ENCODE data around the gene DLEU7.
A peak's percentile ranks its signal among the peaks of the same experiment; 100 is the strongest.

DLEU7 gene

DNA sequence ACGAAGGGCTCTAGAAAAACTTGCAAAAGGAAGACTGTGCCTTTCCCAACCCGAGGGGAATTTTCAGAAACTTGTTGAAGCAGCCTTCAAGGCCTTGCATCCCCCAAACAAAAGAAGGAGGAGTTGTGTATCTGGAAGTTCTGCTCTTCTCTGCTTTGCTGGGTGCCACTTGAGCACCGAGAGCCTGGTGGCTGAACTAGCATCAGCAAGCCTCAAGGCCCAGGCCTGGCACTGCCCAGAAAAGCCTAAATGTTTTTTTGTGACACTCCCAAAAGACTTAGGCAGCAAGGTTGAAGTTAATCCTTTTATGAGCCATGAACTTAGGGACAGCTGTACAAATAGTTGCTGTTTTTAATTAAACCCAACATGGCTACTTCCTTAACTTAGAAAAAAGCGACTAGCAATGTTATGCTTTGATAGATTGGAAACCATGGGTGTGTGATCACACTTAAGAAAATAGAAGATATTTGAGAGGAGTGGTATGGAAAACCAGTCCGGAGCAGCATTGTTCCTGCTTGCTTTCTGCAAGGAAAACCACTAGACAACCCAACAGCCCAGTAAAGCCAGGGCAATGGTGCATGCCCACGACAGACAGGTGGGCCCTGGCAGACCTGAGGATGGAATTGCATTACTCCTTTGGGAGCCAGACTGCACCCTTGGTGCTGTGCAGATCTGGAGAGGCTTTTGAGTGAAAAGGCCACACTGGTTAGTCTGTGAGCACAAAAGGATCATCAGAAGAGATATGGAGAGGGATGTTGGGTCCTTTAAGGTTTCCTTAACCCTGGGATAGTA lies 788 bp upstream of the DLEU7 start:
- DNase-seq (ENCODE audit: low read depth in 2 of 2, low spot score in 1 of 2): no peak

DNA sequence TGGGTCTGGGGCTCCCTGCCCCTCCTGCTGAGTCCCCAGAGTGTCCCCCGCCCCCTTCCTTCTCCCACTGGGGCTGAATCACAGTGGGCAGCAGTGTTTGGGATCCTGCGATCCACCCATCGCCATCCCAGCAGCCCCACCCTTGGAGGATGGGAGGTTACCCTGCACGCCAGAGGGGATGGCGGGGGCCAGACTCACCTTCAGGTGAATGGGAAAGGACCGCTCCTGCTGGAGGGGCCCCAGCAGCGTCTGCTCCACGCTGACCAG lies 569 bp downstream of the DLEU7 start:
- no peak for DNase-seq (ENCODE audit: low read depth in 2 of 2, low spot score in 1 of 2)

DNA sequence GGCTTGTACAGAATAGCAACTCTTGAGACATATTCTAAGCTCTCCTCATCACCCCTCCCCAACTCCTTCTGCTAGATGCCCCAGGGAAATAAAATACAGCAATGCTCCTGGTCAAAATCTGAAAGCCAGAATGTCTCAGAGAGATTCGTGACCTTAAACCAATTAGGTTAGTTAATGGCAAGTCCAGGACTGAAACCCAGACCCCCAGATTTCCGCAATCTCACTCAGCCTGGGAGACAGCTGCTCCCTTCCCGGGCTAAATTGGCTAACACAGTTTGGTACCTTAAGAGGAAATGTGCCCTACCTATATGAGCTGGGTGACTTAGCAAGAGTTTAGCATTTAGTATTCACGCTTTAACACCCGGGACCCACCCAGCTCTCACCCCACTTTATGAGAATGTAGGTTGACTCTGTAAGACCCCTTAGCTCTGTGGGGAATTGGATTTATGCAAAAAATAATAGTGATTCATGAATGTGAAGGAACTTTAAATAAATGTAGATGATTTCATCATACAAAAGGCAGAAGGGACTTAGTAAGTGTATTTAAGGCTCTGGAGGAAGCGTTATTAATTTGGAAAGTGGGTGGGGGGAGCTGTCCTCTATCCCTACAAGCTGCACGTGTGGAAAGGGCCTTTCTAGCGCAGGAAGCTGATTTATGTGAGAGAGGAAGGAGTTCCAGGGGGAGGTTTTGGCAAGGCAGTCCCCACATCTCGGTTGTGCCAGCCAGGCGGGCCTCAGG lies 1.1 kb downstream of the DLEU7 start:
- DNase-seq (ENCODE audit: low read depth in 2 of 2, low spot score in 1 of 2): no peak

DNA sequence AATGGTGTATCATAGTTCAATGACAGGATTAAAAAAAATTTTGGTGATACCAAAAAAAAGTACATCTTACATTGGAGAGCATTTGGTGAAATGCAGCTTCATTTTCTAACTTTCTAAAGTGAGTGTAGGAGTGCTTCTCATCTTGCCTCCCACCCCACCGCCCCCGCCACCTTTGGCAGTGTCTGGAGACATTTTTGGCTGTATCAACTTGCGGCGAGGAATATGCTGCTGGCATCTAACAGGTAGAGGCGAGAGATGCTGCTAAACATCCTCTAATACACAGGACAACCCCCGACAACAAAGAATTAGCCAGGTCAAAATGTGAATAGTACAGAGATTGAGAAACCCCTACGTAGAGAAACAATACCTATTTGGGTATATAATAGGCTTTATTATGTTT lies 1.7 kb downstream of the DLEU7 start:
- no peak for DNase-seq (ENCODE audit: low read depth in 2 of 2, low spot score in 1 of 2)

DNA sequence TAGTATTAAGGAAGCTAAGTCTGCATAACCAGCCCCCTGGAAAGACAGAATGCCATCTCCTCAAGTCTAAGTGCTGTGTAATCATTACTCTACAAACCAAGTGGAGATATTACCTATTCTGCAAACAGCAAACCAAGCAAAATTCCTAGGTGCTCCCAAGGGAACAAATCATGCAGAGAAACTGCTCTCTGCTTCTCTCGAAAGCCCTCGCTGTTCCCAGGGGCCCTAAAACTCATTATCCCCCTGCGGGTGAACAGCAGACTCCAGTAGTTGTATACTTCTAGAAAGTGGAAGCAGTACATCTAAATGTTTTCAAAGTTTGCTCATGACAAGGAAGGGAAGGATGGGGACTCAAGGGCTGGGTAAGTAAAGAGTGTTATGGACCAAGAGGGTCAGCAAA lies 3.2 kb downstream of the DLEU7 start:
- no peak for DNase-seq (ENCODE audit: low read depth in 2 of 2, low spot score in 1 of 2)

DNA sequence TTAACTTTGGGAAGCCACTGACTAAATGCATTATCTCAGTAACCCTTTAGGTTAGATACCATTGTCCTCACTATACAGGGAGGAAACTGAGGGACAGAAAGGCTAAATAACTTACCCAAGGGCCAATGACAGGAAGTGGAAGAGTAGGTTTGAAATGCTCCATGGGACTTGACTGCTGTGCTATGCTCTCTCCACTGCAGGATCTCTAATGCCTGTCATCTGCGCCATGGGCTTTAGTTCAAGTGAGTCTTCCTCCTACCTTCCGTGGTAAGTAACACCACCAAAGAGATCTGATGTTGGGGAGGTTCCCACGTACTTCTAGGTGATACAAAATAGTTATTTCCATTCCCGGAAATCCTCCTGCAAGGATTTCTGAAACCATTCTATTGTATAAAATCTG lies 3.7 kb downstream of the DLEU7 start:
- no peak for DNase-seq (ENCODE audit: low read depth in 2 of 2, low spot score in 1 of 2)

DNA sequence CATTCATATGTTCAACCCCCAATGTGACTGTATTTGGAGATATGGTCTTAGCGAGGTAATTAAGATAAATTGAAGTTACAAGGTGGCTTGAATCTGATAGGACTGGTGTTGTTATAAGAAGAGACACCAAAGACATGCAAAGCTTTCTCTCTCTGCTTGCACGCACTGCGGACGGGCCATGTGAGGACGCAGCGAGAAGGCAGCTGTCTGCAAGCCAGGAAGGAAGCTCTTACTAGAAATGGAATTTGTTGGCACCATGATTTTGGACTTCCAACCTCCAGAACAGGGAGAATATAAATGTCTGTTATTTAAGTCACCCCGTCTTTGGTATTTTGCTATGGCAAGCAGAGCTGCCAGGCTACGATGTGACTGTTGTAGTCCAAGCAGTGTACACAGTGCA lies 4.8 kb downstream of the DLEU7 start:
- no peak for DNase-seq (ENCODE audit: low read depth in 2 of 2, low spot score in 1 of 2)

DNA sequence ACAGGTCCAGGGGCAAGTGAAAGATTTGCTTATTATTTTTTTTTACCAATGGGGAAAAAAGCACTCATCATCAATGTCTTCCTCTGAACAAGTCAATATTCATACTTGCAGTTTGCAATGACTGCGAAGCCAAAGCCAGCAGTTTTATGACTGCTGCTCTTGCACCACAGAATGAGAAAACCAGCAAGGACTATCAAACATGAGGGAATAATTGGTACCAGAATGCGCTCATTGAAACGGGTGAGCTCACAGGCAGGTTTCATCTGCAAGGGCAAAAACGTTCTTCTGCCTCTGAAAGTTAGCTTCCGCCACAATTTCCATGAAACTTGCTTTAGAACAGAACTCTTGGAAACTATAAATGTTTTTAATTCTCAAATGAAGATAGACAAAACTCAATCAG lies 5.5 kb downstream of the DLEU7 start:
- no peak for DNase-seq (ENCODE audit: low read depth in 2 of 2, low spot score in 1 of 2)

DNA sequence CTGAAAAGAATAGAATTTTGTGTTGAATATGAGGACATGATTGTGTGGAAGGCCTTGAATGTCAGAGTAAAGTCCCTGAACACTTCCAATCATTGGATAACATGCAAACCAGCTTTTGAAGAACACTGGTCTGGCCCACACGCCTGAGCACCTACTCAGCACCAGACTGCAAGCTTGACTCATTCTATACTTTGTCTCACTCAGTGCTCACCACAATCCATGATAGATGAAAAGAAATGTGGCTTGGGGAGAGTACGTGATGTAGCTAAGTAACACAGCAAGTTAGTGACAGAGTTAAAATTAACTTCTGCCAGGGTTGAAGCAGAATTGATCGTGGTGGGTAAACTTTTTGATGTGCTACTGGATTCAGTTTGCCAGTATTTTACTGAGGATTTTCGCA lies 12.0 kb downstream of the DLEU7 start:
- no peak for DNase-seq (ENCODE audit: low read depth in 2 of 2, low spot score in 1 of 2)

DNA sequence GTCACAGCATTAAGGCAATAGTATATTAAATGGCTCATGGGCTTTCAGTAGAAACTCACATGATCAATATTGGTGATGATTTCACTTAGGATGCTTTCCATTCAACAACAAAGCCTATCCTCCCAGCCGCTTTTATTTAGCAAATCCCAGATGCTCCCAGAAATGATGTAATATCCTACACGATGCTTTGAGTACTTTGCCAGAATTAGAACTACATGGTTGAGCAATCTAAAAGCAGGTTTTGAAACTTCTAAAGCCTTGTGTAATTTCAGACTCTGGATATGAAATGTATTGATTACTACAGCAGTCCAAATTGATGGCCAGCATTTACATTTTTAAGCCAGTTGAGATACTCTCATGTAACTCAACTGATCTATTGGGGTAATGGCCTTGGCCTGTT lies 13.6 kb downstream of the DLEU7 start:
- DNase-seq (ENCODE audit: low read depth in 2 of 2, low spot score in 1 of 2): no peak

DNA sequence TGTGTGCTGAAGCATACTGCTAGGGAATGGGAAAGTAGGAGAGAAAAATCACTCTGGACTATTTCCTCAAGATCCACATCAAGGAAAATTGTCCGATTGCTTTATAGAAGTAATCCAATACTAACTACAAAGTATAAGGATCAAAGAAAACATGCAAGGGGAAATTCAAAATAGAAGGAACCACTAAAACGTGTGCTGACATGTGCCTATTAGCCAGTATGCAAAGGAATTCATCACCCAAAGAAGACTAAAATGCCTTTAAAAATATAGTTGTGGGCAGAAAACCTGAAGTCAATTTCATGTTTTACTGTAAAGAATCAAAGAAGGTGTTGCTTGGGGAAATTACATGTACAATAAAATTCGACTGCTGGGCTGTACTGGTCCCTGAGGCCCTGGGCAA lies 14.3 kb downstream of the DLEU7 start:
- DNase-seq (ENCODE audit: low read depth in 2 of 2, low spot score in 1 of 2): no peak

DNA sequence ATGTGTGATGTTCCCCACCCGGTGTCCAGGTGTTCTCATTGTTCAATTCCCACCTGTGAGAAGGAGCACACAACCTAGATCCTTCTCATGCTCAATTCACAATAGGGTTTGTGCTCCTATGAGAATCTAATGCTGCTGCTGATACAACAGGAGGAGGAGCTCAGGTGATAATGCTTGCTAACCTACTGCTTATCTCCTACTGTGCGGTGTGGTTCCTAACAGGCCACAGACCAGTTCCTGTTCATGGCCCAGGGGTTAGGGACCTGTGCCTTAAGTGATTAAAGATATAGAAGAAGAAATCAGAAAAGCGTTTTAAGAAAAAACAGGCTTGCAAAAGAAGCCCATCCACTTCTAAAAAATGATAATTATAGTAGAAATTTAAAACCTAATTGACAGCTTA lies 17.5 kb downstream of the DLEU7 start:
- DNase-seq (ENCODE audit: low read depth in 2 of 2, low spot score in 1 of 2): no peak

DNA sequence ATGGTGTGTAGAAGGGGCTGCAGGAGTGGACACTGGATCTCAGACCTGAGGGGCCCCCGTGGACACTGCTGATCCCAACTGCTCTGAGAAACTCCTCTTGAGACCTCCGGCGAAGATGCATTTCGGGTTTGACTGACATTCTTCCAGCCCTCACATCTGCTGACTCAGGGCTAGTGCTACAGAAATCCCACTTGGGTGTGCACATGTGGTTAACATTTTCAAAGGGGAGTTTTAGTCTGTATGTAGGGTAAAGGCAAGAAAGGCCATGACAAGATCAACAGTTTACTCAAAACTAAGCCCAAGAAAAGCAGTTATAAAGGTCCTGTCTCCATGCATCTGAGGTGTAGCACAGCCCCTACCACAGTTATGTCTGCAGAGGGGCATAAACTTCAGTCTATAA lies 31.2 kb downstream of the DLEU7 start:
- no peak for DNase-seq (ENCODE audit: low read depth in 2 of 2, low spot score in 1 of 2)

DNA sequence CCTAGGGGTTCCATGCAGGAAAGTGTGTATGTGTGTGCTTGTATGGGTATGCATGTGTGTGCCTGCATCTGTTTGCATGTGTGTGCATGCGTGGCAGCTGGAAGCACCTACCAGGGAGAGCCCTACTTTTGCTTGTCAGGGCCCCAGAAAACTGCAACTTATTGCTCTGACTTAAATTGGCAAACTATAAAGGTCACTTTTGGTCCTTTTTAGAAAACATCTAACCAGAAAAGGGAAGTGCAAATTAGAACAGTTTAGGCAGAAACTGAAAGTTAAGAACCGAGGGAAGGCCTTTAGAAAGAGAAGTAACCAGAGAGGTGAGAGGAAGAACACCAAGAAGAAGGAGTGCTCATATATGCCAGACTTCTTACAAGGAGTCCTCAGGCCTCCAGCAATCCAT lies 32.5 kb downstream of the DLEU7 start:
- DNase-seq (ENCODE audit: low read depth in 2 of 2, low spot score in 1 of 2): no peak

DNA sequence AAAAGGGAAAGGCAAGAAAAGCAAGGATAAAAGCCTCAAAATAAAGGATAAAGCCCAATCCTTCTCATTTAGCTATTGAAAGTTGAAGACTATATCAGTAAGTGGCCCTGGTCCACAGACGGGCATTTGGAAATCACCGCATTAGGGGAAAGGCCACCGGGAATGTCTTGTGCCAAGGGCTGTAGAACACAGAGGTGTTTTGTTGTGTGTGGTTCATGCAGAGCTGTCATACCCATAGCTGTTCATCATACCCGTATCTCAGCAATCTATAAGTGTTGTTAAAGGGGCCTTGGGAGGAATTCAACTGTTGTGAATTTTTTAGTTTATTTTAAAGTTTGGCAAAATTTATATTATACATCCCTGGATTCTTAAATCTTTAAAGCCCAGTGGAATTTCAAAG lies 33.0 kb downstream of the DLEU7 start:
- no peak for DNase-seq (ENCODE audit: low read depth in 2 of 2, low spot score in 1 of 2)

DNA sequence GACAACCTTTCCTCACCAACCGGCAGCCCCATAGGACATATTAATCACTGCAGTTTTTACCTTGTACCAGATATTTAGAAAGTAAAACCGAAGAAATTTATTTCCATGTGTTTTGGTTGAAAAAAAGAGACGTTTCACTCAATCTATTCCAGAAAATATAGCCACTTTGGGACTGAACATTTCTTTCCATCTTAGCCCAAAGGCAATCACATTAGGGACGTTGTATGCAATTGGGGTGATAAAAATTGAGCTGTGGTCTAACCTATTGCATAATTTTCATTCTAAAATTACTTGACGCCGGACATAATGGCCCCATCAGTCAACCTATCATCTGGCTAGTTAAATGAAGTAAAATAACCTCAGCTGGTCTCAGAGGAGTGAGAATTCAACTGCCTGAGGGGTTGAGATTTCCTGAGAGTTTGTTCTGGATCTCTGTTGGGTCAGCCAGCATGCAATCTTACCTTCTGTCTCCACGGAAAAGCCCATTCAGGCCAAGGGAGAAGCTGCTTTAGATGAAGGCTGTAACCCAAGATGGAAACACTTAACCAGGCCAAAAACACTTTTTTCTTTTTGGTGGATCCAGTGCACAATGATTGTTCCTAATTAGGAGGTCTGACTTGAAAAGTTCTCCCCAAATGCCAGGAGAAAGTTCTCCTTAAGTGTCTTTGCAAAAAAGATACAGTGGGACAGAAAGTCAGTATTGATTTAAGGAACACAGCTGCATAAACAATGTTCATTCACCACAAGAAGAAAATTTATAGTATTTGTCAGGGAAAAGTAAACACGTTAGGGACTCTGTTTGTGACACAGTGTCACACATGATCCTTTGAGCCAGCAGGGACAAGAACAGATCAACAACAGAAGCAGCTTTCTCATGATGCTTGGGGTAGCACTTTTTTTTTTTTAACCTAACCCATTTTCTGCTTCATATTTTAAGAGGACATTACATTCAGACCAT lies 34.1 kb downstream of the DLEU7 start:
- no peak for DNase-seq (ENCODE audit: low read depth in 2 of 2, low spot score in 1 of 2)

DNA sequence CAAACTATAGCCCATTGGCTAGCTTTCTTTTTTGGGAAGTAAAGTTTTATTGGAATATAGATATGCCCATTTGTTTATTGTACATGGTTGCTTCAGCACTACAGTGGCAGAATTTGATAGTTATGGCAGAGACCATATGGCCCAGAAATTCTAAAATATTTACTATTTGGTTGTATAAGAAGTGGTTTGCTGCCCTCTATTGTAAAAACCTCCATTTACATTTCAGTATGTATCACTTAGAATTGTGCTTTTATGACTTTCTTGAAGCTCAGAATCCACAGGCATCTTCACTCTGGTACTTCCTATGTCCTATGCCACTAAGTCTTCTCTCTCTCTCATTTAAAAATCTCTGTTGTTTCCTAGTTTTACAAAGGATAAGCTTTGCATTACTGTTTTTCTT lies 37.7 kb downstream of the DLEU7 start:
- no peak for DNase-seq (ENCODE audit: low read depth in 2 of 2, low spot score in 1 of 2)

DNA sequence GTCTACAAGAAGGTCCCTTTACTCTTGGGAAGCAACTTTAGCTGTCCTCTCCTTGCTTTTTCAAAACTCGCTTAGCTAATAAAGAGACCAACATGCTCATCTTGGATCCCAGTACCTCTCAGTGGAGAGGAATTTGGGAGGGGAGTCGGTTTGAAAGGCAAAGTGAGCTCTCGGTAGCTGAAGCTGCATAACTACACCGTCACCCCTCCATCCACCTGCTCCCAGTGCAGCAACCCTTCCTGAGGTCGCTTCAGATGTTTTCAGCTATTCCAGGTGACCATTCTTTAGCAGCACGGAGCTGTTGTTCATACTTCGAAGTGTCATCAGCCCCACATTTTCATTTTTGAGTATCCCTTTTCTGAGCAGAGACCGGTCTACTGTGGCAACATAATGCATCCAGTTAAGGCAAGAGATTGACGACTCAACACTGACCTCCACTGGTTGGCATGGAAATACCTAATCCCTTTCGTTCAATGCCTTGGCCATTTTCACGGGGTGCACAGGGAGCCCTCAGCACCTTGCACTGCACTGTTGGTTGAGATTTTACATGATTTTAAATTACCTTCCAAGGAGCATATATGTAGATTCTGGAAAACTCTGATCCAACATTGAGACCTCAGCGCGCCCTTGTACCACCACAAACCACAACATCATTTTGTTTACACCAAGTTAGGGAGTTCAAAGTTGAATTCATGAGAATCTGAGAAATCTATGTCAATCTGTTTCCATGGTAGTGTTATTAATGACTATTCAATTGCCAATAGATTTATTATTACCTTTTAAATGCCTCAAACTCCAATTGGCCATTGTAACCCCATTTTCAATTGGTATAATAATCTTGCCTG lies 42.2 kb downstream of the DLEU7 start:
- DNase-seq (ENCODE audit: low read depth in 2 of 2, low spot score in 1 of 2): peak; percentile 18 to 37

DNA sequence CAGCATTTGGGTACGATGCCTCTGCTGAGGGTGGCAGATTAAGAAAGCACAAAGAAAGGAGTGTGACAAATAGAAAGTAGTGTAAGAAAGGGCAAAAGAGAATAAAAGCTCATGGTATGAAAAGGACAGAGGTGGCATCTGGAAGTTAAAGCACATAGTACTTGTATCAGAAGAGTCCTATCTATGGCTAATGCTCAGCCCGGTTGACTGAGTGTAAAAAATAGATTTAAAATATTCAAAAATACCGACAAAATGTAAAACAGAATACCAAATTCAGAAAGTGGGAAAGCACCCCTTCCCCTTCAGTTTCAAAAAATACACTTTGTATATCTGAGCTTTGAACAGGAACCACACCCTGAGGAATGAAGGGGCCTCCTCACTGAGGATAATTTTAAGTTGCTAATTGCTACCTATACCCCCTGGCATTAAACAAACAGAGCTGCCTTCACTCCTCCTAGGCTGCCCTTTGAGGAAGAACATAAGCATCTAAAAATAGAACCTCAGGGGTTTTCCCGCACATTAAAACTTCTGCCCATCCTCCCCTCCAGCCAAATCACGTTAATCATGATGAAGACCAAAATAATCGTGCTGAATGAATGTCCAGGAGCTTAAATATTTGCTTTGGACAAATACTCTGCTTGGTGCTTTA lies 43.3 kb downstream of the DLEU7 start:
- no peak for DNase-seq (ENCODE audit: low read depth in 2 of 2, low spot score in 1 of 2)

DNA sequence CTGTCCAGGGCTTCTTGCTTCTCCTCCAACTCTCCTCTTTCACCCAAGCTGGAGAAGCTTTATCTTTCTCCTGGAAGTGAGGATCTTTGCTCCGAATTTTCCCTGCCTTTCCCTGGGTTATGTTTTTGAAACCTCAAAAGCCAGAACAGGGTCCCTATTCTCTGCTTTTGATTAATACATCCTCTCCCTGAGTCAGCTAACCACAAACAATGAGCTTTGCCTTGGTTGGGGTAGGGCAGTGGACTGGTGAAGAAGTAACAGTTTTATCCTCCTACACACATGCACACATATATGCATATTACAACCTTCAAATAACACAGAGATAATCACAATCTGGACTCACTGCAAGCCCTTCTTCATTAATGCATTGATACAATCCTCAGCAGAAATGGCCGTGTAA lies 44.6 kb downstream of the DLEU7 start:
- no peak for DNase-seq (ENCODE audit: low read depth in 2 of 2, low spot score in 1 of 2)

DNA sequence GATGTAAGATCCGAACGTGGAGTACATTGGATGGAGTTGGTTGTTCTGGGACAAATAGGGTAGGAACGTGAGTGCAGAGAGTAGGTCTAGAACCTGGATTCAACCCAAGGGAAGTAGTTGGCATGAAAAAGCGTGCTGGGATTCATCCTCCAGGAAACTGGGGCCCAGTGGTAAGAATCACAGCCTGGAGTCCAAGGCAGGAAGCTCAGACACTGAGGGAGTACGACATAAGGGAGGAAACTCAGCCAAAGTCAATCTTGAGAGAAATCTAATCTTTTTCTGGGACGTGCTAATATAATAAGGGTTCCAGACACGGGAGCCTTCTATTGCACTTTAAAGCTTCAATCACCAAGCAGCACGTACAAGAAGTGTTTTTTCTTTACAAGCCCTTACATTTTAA lies 46.4 kb downstream of the DLEU7 start:
- no peak for DNase-seq (ENCODE audit: low read depth in 2 of 2, low spot score in 1 of 2)
